HCT116 (cell line): ENCODE results near the gene OR52E1. TPM values are rescaled to one million over a fixed set of nuclear protein-coding genes. Genes with fewer than 3 reads are reported as not detected.
A peak's percentile ranks its signal among the peaks of the same experiment; 100 is the strongest.

Experiments
- ATAC-seq: fragments of 200-7000 bp; cut with Tn5 transposase; 2 replicates; pipeline ENCODE4 v1.9.1; 2020; ENCODE audit warnings: mild to moderate bottlenecking, moderate library complexity
- BruUV-seq: library from RNA; stranded (reverse); fragments of 400-500 nt; replicated peaks from 2 replicates; lab custom pipeline; 2021; lab: Mats Ljungman, UMichigan
- CTCF ChIA-PET: fragments of 300-600 bp; sonication (Branson Sonifier 250); formaldehyde crosslinking; loops from one replicate; lab custom pipeline; 2021; ENCODE audit warnings: antibody characterized with exemption; lab: Charles Lee
- POLR2A ChIA-PET: fragments of 300-600, 350-600 bp; sonication (Branson Sonifier 250); formaldehyde crosslinking; loops from one replicate; lab custom pipeline; 2021; ENCODE audit warnings: antibody characterized with exemption; lab: Charles Lee
- RAD21 ChIA-PET, 2 experiments: fragments of 300-600 bp; sonication (Branson Sonifier 250); formaldehyde crosslinking; loops; one replicate each; lab custom pipeline; 2023; ENCODE audit warnings: low total read pairs in 2 of 2; ENCODE audit not compliant: uncharacterized antibody in 2 of 2, unreplicated experiment in 2 of 2, low non-redundant PET in 1 of 2; lab: Charles Lee
- DNase-seq: peaks from one replicate; pipeline ENCODE4 v3.0.0-alpha.2; 2010; ENCODE audit warnings: low read depth, low spot score
- H2AFZ ChIP-seq: fragments of 200-600 bp; shearing (Covaris generic), sonication (generic); 2 replicates; pipeline ENCODE4 v1.6.1; 2017; ENCODE audit warnings: low read depth, mixed run types, mixed read lengths, antibody characterized with exemption, low read length; ENCODE audit not compliant: poor library complexity, severe bottlenecking
- H3K27ac ChIP-seq: 2 replicates; pipeline ENCODE4 v1.5.1; 2012; ENCODE audit warnings: low read depth, low read length
- H3K27me3 ChIP-seq: fragments of 200-600 bp; sonication (generic); 2 replicates; pipeline ENCODE4 v1.6.1; 2016; ENCODE audit warnings: mixed run types, low read length, mixed read lengths; ENCODE audit not compliant: insufficient read depth
- H3K36me3 ChIP-seq, 2 experiments: fragments of 200-500 bp in 1 of 2; fragments of 200-600 bp in 1 of 2; sonication (Bioruptor generic) in 1 of 2; sonication (generic) in 1 of 2; 2 replicates each; pipeline versions ENCODE4 v1.5.1 to v1.6.1; 2014 to 2016; ENCODE audit warnings: low read length in 2 of 2, inconsistent platforms in 1 of 2, mixed read lengths in 1 of 2, mixed run types in 1 of 2; ENCODE audit not compliant: insufficient read depth in 2 of 2, control insufficient read depth in 1 of 2
- H3K4me1 ChIP-seq, 2 experiments: fragments of 200-600 bp in 1 of 2; sonication (generic) in 1 of 2; 2 replicates each; pipeline versions ENCODE4 v1.5.1 to v1.6.1; 2012 to 2017; ENCODE audit warnings: low read length in 2 of 2, inconsistent platforms in 1 of 2, mild to moderate bottlenecking in 1 of 2, mixed read lengths in 1 of 2, mixed run types in 1 of 2, moderate library complexity in 1 of 2; ENCODE audit not compliant: insufficient read depth in 2 of 2, control insufficient read depth in 1 of 2
- H3K4me2 ChIP-seq: fragments of 200-600 bp; sonication (generic); 2 replicates; pipeline ENCODE4 v1.6.1; 2017; ENCODE audit warnings: mixed run types, low read length, mixed read lengths
- H3K4me3 ChIP-seq, 2 experiments: fragments of 200-600 bp in 1 of 2; sonication (generic) in 1 of 2; replicated peaks in 1 of 2; 2 replicates each; pipeline ENCODE4 v1.5.1; 2011 to 2016; ENCODE audit warnings: low read length in 2 of 2, control low read depth in 1 of 2, low read depth in 1 of 2, mild to moderate bottlenecking in 1 of 2, mixed read lengths in 1 of 2, mixed run types in 1 of 2
- H3K79me2 ChIP-seq: fragments of 200-600 bp; sonication (generic); 2 replicates; pipeline ENCODE4 v1.6.1; 2017; ENCODE audit warnings: mild to moderate bottlenecking, mixed run types, low read length, moderate library complexity, mixed read lengths; ENCODE audit not compliant: insufficient read depth
- H3K9ac ChIP-seq: fragments of 200-600 bp; sonication (generic); 2 replicates; pipeline ENCODE4 v1.6.1; 2016; ENCODE audit warnings: low read length, mixed read lengths
- H3K9me2 ChIP-seq: fragments of 200-600 bp; sonication (generic), shearing (Covaris generic); 2 replicates; pipeline ENCODE4 v1.6.1; 2017; ENCODE audit warnings: mixed run types, mild to moderate bottlenecking, moderate library complexity; ENCODE audit not compliant: insufficient read depth
- H3K9me3 ChIP-seq, 2 experiments: fragments of 200-500 bp in 1 of 2; fragments of 200-600 bp in 1 of 2; sonication (Bioruptor generic) in 1 of 2; sonication (generic) in 1 of 2; 2 replicates each; pipeline ENCODE4 v1.6.1; 2014 to 2017; ENCODE audit warnings: low read length in 2 of 2, mixed read lengths in 2 of 2, inconsistent platforms in 1 of 2, low read depth in 1 of 2, mild to moderate bottlenecking in 1 of 2, mixed run types in 1 of 2, moderate library complexity in 1 of 2; ENCODE audit not compliant: control insufficient read depth in 1 of 2, insufficient read depth in 1 of 2
- H4K20me1 ChIP-seq: fragments of 200-600 bp; sonication (generic), shearing (Covaris generic); 2 replicates; pipeline ENCODE4 v1.6.1; 2017; ENCODE audit warnings: mixed run types, mild to moderate bottlenecking, moderate library complexity; ENCODE audit not compliant: insufficient read depth
- CBX3 ChIP-seq: IDR thresholded peaks from 2 replicates; pipeline ENCODE4 v1.6.1; 2012; ENCODE audit warnings: low read depth
- CEBPB ChIP-seq: IDR thresholded peaks from 2 replicates; pipeline ENCODE4 v1.6.1; 2012; ENCODE audit warnings: low read depth
- EZH2 ChIP-seq: fragments of 200-600 bp; sonication (generic); IDR thresholded peaks from 2 replicates; pipeline ENCODE4 v1.6.1; 2017; ENCODE audit warnings: antibody characterized with exemption, mixed run types
- FOSL1 ChIP-seq: IDR thresholded peaks from 2 replicates; pipeline ENCODE4 v1.6.1; 2012; ENCODE audit warnings: low read depth
- JUND ChIP-seq: IDR thresholded peaks from 2 replicates; pipeline ENCODE4 v1.6.1; 2012
- SIN3A ChIP-seq: IDR thresholded peaks from 2 replicates; pipeline ENCODE4 v1.6.1; 2012; ENCODE audit warnings: low read depth
- SRF ChIP-seq: IDR thresholded peaks from 2 replicates; pipeline ENCODE4 v1.6.1; 2012; ENCODE audit warnings: low read depth
- TCF7L2 ChIP-seq: IDR thresholded peaks from 2 replicates; pipeline ENCODE4 v1.7.0; 2011; ENCODE audit warnings: borderline replicate concordance, inconsistent platforms; ENCODE audit not compliant: insufficient read depth, insufficient read length; ENCODE audit errors: extremely low read depth
- YY1 ChIP-seq: IDR thresholded peaks from 2 replicates; pipeline ENCODE4 v1.6.1; 2011; ENCODE audit warnings: low read length, low read depth, moderate library complexity, mild to moderate bottlenecking; ENCODE audit not compliant: insufficient replicate concordance; ENCODE audit errors: extremely low read depth
- ZFX ChIP-seq: fragments of 450-650 bp; IDR thresholded peaks from 2 replicates; pipeline ENCODE4 v1.6.1; 2017
- ZNF274 ChIP-seq: fragments of 200-500 bp; sonication (Bioruptor generic); IDR thresholded peaks from 2 replicates; pipeline ENCODE4 v1.6.1; 2014; ENCODE audit warnings: mild to moderate bottlenecking, low read depth, low read length, inconsistent platforms
- intact Hi-C: fragments of 100-400 bp; cut with micrococcal nuclease; formaldehyde crosslinking; loops from 2 replicates; pipeline ENCODE4 v1.10.0; 2022
- total RNA-seq: library from RNA; stranded (reverse); gene quantifications from one replicate; pipeline ENCODE4 v1.2.1, GENCODE V29; 2021; ENCODE audit not compliant: unreplicated experiment
- TF ChIP-seq, protein P1 (sequence below), 3 experiments: fragments of 200-600 bp in 1 of 3; sonication (generic) in 1 of 3; IDR thresholded peaks in 2 of 3; conservative IDR thresholded peaks in 1 of 3; 2 replicates each; pipeline ENCODE4 v1.5.1; 2012 to 2017; ENCODE audit warnings: low read depth in 2 of 3, low read length in 2 of 3, antibody characterized with exemption in 1 of 3, borderline replicate concordance in 1 of 3, control low read depth in 1 of 3, mild to moderate bottlenecking in 1 of 3, mixed read lengths in 1 of 3, mixed run types in 1 of 3, moderate library complexity in 1 of 3; ENCODE audit not compliant: insufficient read depth in 1 of 3
- TF ChIP-seq, protein P2 (sequence below): IDR thresholded peaks from 2 replicates; pipeline ENCODE4 v1.6.1; 2012
- TF ChIP-seq, protein P3 (sequence below): IDR thresholded peaks from 2 replicates; pipeline ENCODE4 v1.6.1; 2011; ENCODE audit warnings: mild to moderate bottlenecking, low read length, moderate library complexity; ENCODE audit not compliant: insufficient replicate concordance; ENCODE audit errors: extremely low read depth

Gene OR52E1
- total RNA-seq, 1 experiment from 2014 or later, result not detected

DNA sequence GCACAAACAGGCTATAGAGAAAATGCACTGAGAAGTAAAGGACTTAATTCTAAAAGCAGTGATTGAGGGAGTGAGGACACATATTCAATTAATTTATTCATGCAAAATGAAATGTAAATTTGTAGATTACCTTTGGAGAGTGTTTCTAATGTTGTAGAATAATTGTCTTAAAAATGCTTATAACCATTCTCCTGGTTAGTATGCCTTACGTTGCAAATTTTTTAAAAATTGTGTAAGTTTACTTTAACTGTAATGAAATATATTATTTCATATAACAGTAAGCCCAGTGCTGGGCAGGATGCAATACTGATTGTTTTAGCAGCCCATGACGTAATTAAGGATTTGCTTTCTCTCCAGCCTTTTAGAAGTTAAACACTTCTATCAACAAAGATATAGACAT, 26.6 kb downstream of the OR52E1 start:
- BruUV-seq, result no TSS peak
- Histone ChIP-seq H2AFZ (no peak overlapping the region), H3K9me2 (no peaks in the 10 kb centered on the region), H3K27me3 (peaks cover 74% of the 10 kb centered on the region), H3K9me3 (no peaks in the 10 kb centered on the region), H3K4me2 (no peak overlapping the region), H3K4me1 (no peaks in the 10 kb centered on the region), H3K4me3 (no peak overlapping the region), H3K9ac (no peak overlapping the region), H3K27ac (no peak overlapping the region), H3K79me2 (no peaks in the 10 kb centered on the region), H3K36me3 (no peaks in the 10 kb centered on the region), H4K20me1 (no peaks in the 10 kb centered on the region)
- ATAC-seq (no peak), DNase-seq (no peak)
- CTCF ChIA-PET, result no interaction called here
- intact Hi-C loops, result no loop called here
- RAD21 ChIA-PET, result no interaction called here
- POLR2A ChIA-PET, result no interaction called here
- TF ChIP-seq, protein P1, sequence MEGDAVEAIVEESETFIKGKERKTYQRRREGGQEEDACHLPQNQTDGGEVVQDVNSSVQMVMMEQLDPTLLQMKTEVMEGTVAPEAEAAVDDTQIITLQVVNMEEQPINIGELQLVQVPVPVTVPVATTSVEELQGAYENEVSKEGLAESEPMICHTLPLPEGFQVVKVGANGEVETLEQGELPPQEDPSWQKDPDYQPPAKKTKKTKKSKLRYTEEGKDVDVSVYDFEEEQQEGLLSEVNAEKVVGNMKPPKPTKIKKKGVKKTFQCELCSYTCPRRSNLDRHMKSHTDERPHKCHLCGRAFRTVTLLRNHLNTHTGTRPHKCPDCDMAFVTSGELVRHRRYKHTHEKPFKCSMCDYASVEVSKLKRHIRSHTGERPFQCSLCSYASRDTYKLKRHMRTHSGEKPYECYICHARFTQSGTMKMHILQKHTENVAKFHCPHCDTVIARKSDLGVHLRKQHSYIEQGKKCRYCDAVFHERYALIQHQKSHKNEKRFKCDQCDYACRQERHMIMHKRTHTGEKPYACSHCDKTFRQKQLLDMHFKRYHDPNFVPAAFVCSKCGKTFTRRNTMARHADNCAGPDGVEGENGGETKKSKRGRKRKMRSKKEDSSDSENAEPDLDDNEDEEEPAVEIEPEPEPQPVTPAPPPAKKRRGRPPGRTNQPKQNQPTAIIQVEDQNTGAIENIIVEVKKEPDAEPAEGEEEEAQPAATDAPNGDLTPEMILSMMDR (IDR thresholded peaks at IDR 0.05 in 2 of 3, conservative IDR thresholded peaks at IDR 0.05 in 1 of 3; ENCODE audit: borderline replicate concordance in 1 of 3, insufficient read depth in 1 of 3, low read depth in 2 of 3, low read length in 2 of 3), result no peak
- TF ChIP-seq, all 23 proteins: peak for 0

DNA sequence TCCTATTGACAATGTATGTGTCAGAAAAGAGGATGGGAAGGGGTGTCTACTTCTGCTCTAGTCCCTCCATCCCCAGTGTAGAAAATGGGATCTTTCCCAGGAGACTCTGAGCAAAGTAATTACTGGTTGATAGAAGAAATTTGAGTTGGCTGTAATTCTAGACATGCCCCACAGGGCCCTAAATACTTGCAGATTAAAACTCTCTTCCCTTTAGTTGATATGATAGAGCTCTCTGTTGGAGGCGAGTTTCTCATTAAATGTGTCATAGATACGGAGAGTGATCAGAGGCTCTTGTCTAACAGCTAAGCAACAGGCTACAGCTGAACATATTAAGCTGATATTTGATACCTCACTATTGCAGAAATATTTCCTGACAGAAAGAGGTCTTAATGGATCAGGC, 32.9 kb downstream of the OR52E1 start:
- intact Hi-C loops, result no loop called here
- DNase-seq (no peak), ATAC-seq (peak; percentile 25)
- Histone ChIP-seq H3K79me2 (no peaks in the 10 kb centered on the region), H3K4me1 (no peaks in the 10 kb centered on the region), H3K9ac (no peak overlapping the region), H4K20me1 (no peaks in the 10 kb centered on the region), H2AFZ (no peak overlapping the region), H3K36me3 (no peaks in the 10 kb centered on the region), H3K9me3 (no peaks in the 10 kb centered on the region), H3K4me2 (no peak overlapping the region), H3K27me3 (peaks cover 88% of the 10 kb centered on the region), H3K27ac (no peak overlapping the region), H3K9me2 (no peaks in the 10 kb centered on the region), H3K4me3 (no peak overlapping the region)
- CTCF ChIA-PET, result no interaction called here
- BruUV-seq, result no TSS peak
- RAD21 ChIA-PET, result no interaction called here
- POLR2A ChIA-PET, result no interaction called here
- TF ChIP-seq SRF (no peak), TCF7L2 (no peak), CBX3 (no peak), ZNF274 (no peak), FOSL1 (no peak), CEBPB (no peak), ZFX (no peak), YY1 (no peak), EZH2 (no peak), JUND (no peak), SIN3A (no peak)
- TF ChIP-seq, protein P2, sequence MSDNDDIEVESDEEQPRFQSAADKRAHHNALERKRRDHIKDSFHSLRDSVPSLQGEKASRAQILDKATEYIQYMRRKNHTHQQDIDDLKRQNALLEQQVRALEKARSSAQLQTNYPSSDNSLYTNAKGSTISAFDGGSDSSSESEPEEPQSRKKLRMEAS, result no peak
- TF ChIP-seq, protein P1 (IDR thresholded peaks at IDR 0.05 in 2 of 3, conservative IDR thresholded peaks at IDR 0.05 in 1 of 3; ENCODE audit: borderline replicate concordance in 1 of 3, insufficient read depth in 1 of 3, low read depth in 2 of 3, low read length in 2 of 3), result no peak
- TF ChIP-seq, protein P3, sequence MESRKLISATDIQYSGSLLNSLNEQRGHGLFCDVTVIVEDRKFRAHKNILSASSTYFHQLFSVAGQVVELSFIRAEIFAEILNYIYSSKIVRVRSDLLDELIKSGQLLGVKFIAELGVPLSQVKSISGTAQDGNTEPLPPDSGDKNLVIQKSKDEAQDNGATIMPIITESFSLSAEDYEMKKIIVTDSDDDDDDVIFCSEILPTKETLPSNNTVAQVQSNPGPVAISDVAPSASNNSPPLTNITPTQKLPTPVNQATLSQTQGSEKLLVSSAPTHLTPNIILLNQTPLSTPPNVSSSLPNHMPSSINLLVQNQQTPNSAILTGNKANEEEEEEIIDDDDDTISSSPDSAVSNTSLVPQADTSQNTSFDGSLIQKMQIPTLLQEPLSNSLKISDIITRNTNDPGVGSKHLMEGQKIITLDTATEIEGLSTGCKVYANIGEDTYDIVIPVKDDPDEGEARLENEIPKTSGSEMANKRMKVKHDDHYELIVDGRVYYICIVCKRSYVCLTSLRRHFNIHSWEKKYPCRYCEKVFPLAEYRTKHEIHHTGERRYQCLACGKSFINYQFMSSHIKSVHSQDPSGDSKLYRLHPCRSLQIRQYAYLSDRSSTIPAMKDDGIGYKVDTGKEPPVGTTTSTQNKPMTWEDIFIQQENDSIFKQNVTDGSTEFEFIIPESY, result no peak
